Right ventricle myocardium inferior (tissue), 1 donor: ENCODE measurements around the gene SYCN. TPM values are rescaled to one million over a fixed set of nuclear protein-coding genes. Genes with fewer than 3 reads are reported as not detected.

Source experiments
- ATAC-seq: fragments of 200-7000 bp; cut with Tn5 transposase; one replicate; pipeline ENCODE4 v1.9.1; 2020; ENCODE audit warnings: mild to moderate bottlenecking, moderate library complexity
- DNase-seq: peaks from one replicate; pipeline ENCODE4 v3.0.0; 2021; ENCODE audit errors: missing footprints
- intact Hi-C: fragments of 100-400 bp; cut with DNase I; formaldehyde crosslinking; loops from one replicate; pipeline ENCODE4 v1.11.0; 2022
- total RNA-seq: library from RNA; stranded (reverse); fragmentation: NEBNext Ultra II Directional; extraction: Animal tissue kit (Norgen Biotek cat#: 25700); gene quantifications from one replicate; pipeline ENCODE4 v1.2.1, GENCODE V29; 2021
- donor health status: DM: no; HTN: yes; CAD: no; lungs with severe emphysema.

SYCN gene
- total RNA-seq, 1 donor from 2014 or later, result not detected

GRCh38 chr19:39197808-39198207 lies 6.3 kb downstream of the SYCN start:
- intact Hi-C loops, result no loop called here
- ATAC-seq (no peak), DNase-seq (no peak)

GRCh38 chr19:39196860-39197562 lies 7.1 kb downstream of the SYCN start, which contains the start of gene NCCRP1:
TSS of gene NCCRP1 (plus strand) at chr19:39196964. CDS start at chr19:39196983, 19 bp downstream.
- intact Hi-C loops, result no loop called here
- ATAC-seq, result no peak
- no peak for DNase-seq

DNA sequence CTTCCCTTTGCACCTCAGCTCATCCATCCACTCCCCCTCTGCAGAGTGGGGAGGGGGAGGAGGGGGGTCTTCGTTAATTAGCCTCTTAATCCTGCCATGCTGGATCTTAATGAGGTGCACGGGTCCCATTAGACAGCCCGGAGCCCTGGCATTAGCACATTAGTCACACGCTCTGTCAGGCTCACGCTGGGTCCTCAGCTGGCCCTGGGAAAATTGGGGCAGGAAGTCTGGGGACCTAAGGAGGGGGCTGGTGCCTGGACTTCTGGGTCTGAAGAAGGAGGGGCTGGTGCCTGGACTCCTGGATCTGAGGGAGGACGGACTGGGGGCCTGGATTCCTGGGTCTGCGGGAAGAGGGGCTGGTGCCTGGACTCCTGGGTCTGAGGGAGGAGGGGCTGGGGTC lies 7.7 kb downstream of the SYCN start:
- ATAC-seq (no peak), DNase-seq (no peak)
- intact Hi-C loops, result no loop called here

DNA sequence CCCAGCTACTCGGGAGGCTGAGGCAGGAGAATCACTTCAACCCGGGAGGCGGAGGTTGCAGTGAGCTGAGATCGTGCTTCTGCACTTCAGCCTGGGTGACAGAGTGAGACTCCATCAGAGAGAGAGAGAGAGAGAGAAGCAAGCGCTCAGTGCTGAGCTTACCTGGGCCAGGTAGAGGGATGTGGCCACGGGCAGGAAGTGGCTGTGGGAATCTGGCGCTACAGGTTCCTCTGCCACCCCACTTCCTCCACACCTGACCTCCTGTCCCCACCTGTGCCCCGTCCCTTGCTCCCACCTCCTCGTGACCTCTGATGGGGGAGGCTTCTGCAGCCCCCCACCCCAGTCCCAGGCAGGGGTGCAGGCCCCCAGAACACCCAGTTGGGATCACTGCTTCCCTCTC lies 8.3 kb downstream of the SYCN start:
- DNase-seq (no peak), ATAC-seq (no peak)
- intact Hi-C loops, result no loop called here

GRCh38 chr19:39194832-39195542 lies 9.1 kb downstream of the SYCN start:
- intact Hi-C loops, result no loop called here
- ATAC-seq (no peak), DNase-seq (no peak)

DNA sequence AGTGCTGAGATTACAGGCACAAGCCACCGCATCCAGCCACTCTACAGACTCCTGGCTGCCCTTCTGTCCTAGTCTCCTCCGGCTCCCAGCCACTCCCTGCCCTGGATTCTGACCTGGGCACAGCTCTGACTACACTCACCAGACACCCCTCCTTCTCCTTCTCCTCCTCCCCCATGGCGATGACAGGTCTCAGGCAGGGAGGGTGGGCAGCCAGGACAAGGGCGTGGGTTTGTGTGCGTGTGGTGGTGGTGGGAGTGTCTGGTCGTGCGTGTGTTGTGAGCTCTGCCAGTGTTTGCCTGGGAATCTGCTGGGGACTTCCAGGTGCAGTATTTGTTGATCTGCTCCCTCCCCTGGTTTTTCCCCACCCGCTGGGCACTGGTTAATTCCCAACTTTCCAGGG lies 10.3 kb downstream of the SYCN start:
- DNase-seq (no peak), ATAC-seq (peak; percentile 56)
- intact Hi-C loops, result no loop called here

DNA sequence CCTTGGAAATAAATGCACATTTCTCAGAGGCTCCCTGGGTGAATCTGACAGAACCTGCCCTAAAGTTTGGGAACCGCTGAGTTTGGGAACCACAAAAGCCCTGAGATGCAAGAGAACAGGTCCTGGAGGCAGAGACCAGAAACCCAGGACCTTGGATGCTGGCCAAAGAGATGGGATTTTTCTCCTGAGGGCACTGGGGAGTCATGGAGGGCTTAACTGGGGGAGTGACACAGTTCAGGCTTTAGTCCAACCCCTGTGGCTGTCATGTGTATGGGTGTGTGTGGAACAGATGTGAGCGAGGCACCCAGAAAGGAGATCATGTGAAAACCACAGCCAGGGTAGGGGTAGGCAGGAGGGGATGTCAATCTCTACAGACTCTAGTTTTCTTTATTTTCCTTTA lies 11.2 kb downstream of the SYCN start:
- DNase-seq (no peak), ATAC-seq (no peak)
- intact Hi-C loops, result no loop called here

DNA sequence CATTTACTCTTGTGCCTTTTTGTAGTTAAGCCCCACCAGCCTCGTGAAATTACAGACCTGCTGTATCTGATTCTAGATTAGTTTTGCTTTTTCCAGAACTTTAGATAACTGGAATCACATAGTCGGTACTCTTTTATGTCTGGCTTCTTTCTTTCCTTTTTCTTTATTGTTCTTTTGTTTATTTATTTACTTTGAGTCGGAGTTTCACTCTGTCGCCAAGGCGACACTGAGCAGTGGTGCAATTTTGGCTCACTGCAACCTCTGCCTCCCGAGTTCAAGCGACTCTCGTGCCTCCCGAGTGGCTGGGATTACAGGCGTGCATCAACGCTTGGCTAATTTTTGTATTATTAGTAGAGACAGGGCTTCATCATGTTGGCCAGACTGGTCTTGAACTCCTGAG lies 13.3 kb downstream of the SYCN start:
- no peak for ATAC-seq
- no peak for DNase-seq
- intact Hi-C loops, result no loop called here

DNA sequence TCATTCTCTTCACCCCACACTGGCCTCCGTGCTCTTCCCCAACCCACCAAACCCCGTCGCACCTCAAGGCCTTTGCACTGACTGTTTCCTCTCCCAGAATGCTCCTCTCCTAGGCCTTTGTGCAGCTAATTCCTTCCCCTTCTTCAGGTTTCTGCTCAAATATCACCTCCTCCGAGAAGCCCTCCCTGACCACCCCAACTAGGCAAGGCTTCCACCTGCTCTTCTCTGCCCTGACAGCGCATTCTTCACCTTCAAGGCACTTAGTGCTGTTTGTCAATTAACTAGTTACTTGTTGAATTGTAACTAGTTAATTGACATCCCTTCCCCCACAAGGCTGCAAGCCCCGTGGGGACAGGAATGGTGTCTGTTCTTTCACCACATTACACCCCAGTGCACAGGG lies 15.1 kb downstream of the SYCN start:
- DNase-seq, result peak; percentile 1
- intact Hi-C loops, result no loop called here
- ATAC-seq, result no peak

DNA sequence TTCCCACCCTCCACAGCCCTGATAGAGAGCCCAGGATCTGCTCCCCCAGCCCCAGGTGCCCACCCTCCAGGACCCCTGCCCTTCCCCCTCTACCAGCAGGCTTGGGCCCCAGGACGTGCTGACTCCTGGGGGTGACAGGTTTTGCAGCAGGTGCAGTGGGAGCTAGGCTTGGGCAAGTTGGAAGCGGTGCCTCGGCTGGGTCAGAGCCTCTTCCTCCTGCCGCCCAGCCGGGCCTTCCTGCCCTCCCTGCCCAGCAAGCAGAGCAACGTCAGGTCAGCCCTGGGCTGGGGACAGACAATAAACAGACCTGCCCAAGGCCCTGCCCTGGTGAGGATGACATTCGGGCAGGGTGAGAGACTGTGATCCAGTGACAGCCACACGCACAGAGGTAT lies 16.5 kb downstream of the SYCN start:
- no peak for ATAC-seq
- intact Hi-C loops, result loop anchor here (1.0 kb wide), 1 partner anchor 65 kb away; no protein-coding TSS in a partner anchor
- DNase-seq, result no peak

DNA sequence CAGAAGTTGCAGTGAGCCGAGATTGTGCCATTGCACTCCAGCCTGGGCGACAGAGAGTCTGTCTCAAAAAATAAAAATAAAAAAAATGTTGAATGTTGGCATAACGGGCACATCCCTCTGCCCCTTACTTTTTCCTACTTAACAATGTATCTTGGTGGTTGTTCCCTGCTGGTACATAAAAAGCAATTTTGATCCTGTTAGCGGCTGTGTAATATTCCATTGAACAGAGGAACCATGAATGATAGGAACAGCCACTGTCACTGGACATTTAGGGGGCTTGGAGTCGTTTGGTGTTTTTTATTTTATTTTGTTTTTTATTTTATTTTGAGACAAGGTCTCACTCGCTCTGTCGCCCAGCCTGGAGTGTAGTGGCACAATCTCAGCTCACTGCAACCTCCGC lies 17.7 kb downstream of the SYCN start:
- no peak for DNase-seq
- no peak for ATAC-seq
- intact Hi-C loops, result no loop called here

DNA sequence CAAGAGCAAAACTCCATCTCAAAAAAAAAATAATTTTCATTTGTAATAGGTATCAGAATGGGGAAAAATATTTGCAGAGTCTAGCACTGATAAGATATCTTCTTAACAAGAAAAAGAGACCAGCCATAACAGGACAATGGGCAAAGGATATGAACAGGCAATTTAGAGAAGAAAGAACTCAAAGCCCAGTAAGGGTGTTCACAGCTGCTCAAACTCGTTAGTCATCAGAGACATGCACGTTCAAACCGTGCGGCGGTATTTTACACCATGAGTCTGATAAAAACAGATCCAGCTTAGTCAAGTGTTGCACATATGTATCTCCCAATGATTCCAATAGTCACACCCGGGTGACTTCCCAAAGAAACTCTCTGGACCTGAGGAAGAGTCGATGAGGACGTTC lies 21.0 kb downstream of the SYCN start:
- intact Hi-C loops, result no loop called here
- DNase-seq (no peak), ATAC-seq (no peak)

GRCh38 chr19:39182174-39182505 lies 21.9 kb downstream of the SYCN start:
- DNase-seq (no peak), ATAC-seq (no peak)
- intact Hi-C loops, result no loop called here

- intact Hi-C loops, result no loop called here
- DNase-seq, result no peak
- no peak for ATAC-seq
Measured at GRCh38 chr19:39181500-39182173, 22.4 kb downstream of the SYCN start.

DNA sequence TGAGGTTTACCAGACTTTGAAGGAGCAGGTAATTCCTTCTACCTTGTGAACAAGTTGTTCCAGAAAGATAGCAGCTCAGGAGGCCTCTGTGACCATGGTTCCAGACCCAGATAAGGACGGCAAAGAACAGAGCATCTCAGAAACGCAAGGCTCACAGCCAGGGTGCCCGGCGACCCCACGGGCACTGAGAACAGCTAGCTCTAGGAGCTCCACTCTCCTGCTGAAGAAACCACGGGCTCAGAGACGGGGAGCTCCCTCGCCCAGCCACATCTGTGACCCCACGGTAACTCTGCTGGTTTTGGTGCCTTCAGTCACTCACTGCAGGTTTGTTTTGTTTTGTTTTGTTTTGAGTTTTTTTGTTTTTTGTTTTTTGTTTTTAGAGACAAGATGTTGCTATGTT lies 23.3 kb downstream of the SYCN start:
- ATAC-seq, result no peak
- intact Hi-C loops, result no loop called here
- DNase-seq, result no peak

GRCh38 chr19:39179754-39180153 lies 24.3 kb downstream of the SYCN start:
- ATAC-seq, result no peak
- no peak for DNase-seq
- intact Hi-C loops, result no loop called here

DNA sequence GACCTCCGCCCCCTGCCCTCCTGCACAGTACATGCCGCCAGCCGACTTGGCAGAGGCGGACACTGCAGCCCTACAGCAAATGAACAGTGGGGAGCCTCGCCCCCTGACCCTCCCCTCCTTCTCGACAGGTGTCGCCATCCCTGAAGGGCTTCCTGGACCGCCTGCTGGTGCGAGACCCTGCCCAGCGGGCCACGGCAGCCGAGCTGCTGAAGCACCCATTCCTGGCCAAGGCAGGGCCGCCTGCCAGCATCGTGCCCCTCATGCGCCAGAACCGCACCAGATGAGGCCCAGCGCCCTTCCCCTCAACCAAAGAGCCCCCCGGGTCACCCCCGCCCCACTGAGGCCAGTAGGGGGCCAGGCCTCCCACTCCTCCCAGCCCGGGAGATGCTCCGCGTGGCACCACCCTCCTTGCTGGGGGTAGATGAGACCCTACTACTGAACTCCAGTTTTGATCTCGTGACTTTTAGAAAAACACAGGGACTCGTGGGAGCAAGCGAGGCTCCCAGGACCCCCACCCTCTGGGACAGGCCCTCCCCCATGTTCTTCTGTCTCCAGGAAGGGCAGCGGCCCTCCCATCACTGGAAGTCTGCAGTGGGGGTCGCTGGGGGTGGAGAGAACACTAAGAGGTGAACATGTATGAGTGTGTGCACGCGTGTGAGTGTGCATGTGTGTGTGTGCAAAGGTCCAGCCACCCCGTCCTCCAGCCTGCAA lies 25.6 kb downstream of the SYCN start:
- DNase-seq (no peak), ATAC-seq (no peak)
- intact Hi-C loops, result no loop called here

- intact Hi-C loops, result no loop called here
- ATAC-seq, result no peak
- DNase-seq, result no peak
Measured at GRCh38 chr19:39177736-39178135, 26.3 kb downstream of the SYCN start.

DNA sequence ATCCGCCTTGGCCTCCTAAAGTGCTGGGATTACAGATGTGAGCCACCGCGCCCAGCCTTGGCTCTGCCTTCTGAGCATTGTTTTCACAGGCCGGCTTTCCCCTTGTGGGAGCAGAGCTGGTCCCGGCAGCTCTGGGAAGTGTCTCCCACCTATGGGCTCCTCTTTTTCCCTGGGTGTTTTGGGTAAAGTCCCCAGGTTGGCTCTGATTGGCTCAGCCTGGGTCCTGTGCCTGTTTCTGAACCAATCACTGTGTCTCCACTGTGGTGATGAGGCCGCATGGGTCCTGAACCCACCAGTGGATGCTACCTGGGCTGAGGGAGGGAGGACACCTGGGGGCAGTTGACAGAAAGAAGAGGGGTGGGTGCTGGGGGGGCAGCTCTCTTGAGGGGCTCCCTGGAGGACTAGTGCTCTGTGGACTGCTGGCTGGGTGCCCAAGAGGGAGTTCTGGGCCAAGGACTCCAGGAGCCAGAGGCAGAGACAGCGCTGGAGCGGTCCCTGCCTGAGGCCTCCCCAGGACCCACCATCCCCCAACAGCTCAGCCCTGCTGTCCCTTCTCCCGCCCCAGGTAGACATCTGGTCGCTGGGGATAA lies 26.9 kb downstream of the SYCN start:
- ATAC-seq (no peak), DNase-seq (no peak)
- intact Hi-C loops, result no loop called here
